Keratinocyte (primary cell): ENCODE results near the gene IGF1R. TPM values are rescaled to one million over a fixed set of nuclear protein-coding genes. Genes with fewer than 3 reads are reported as not detected.
"Not testable (repeated sequence)": the region's sequence is repeated elsewhere in the genome, so short reads cannot be mapped to it uniquely, and the experiment has no call there.

Source experiments
- DNase-seq: peaks from one replicate; pipeline ENCODE4 v3.0.0-alpha.2; 2011; ENCODE audit warnings: low read depth, missing footprints, low spot score
- FAIRE-seq: peaks from 2 replicates; lab custom pipeline; 2011; peaks lifted over from hg19 to GRCh38; lab: Jason Lieb, UNC
- H2AFZ ChIP-seq: 2 replicates; pipeline ENCODE4 v1.6.0; 2012; ENCODE audit warnings: low read length, control low read depth, inconsistent platforms; ENCODE audit not compliant: control insufficient read depth
- H3K27ac ChIP-seq: 2 replicates; pipeline ENCODE4 v1.5.1; 2011; ENCODE audit warnings: low read length; ENCODE audit not compliant: control insufficient read depth, insufficient read depth
- H3K27me3 ChIP-seq: 3 replicates; pipeline ENCODE4 v1.6.0; 2011; ENCODE audit warnings: low read length; ENCODE audit not compliant: control insufficient read depth, insufficient read depth; ENCODE audit errors: extremely low read depth
- H3K36me3 ChIP-seq, 2 experiments: 2 replicates in 1 of 2; 3 replicates in 1 of 2; pipeline ENCODE4 v1.5.1; 2011; ENCODE audit warnings: low read length in 2 of 2, mild to moderate bottlenecking in 1 of 2; ENCODE audit not compliant: control insufficient read depth in 2 of 2, insufficient read depth in 2 of 2; ENCODE audit errors: extremely low read depth in 1 of 2
- H3K4me1 ChIP-seq: 3 replicates; pipeline ENCODE4 v1.5.1; 2011; ENCODE audit warnings: low read length; ENCODE audit not compliant: control insufficient read depth, insufficient read depth; ENCODE audit errors: extremely low read depth
- H3K4me2 ChIP-seq: 3 replicates; pipeline ENCODE4 v1.6.0; 2011; ENCODE audit warnings: low read depth, low read length; ENCODE audit not compliant: control insufficient read depth, insufficient read depth; ENCODE audit errors: extremely low read depth
- H3K4me3 ChIP-seq, 3 experiments: fragments of 200-600 bp in 1 of 3; sonication (generic) in 1 of 3; 2 replicates in 2 of 3; 3 replicates in 1 of 3; pipeline ENCODE4 v1.5.1; 2011 to 2016; ENCODE audit warnings: low read length in 3 of 3, mild to moderate bottlenecking in 3 of 3, control low read depth in 2 of 3, inconsistent platforms in 1 of 3, low read depth in 1 of 3, mixed read lengths in 1 of 3, mixed run types in 1 of 3, moderate library complexity in 1 of 3; ENCODE audit not compliant: control insufficient read depth in 2 of 3, insufficient read depth in 2 of 3; ENCODE audit errors: extremely low read depth in 1 of 3
- H3K79me2 ChIP-seq: 2 replicates; pipeline ENCODE4 v1.6.0; 2012; ENCODE audit warnings: low read length; ENCODE audit not compliant: control insufficient read depth, insufficient read depth
- H3K9ac ChIP-seq: 3 replicates; pipeline ENCODE4 v1.6.0; 2011; ENCODE audit warnings: low read length; ENCODE audit not compliant: control insufficient read depth, insufficient read depth; ENCODE audit errors: extremely low read depth
- H3K9me1 ChIP-seq: 3 replicates; pipeline ENCODE4 v1.6.0; 2011; ENCODE audit warnings: low read length; ENCODE audit not compliant: control insufficient read depth, insufficient read depth; ENCODE audit errors: extremely low read depth
- H3K9me3 ChIP-seq: 2 replicates; pipeline ENCODE4 v1.5.1; 2012; ENCODE audit warnings: low read depth, low read length; ENCODE audit not compliant: control insufficient read depth
- H4K20me1 ChIP-seq: 3 replicates; pipeline ENCODE4 v1.6.0; 2011; ENCODE audit warnings: low read length; ENCODE audit not compliant: control insufficient read depth, insufficient read depth; ENCODE audit errors: extremely low read depth
- CTCF ChIP-seq, 3 experiments: IDR thresholded peaks in 1 of 3; conservative IDR thresholded peaks in 1 of 3; optimal IDR thresholded peaks in 1 of 3; 2 replicates in 2 of 3; 3 replicates in 1 of 3; pipeline versions ENCODE3 to v1.5.1; 2011; ENCODE audit warnings: low read length in 3 of 3, mild to moderate bottlenecking in 3 of 3, moderate library complexity in 2 of 3, control low read depth in 1 of 3, inconsistent platforms in 1 of 3; ENCODE audit not compliant: insufficient read depth in 2 of 3; ENCODE audit errors: extremely low read depth in 1 of 3
- EZH2 ChIP-seq: IDR thresholded peaks from one replicate; pipeline ENCODE4 v1.6.1; 2012; ENCODE audit warnings: inconsistent platforms, mild to moderate bottlenecking, low read length, moderate library complexity
- dilution Hi-C: fragments of 300-500 bp; cut with MboI; formaldehyde crosslinking; loops from one replicate; pipeline ENCODE4 v1.7.0; 2020; ENCODE audit warnings: low sequenced_read_pairs; ENCODE audit not compliant: extremely low pct_ligation_motif_present
- polyA plus RNA-seq, 5 experiments: library from polyadenylated mRNA; depleted of rRNA in 3 of 5; stranded (reverse) in 3 of 5; stranded (forward) in 1 of 5; unstranded in 1 of 5; fragments of >200 nt; gene quantifications; 1 replicate in 1 of 5; 2 replicates in 3 of 5; 3 replicates in 1 of 5; pipeline versions ENCODE4 v1.2.1 to v1.2.3, GENCODE V29; 2011 to 2012; ENCODE audit warnings: missing spikeins in 2 of 5, low read depth in 1 of 5, low replicate concordance in 1 of 5

IGF1R gene
- polyA plus RNA-seq, 1 donor (not counting 4 experiments of a cell fraction or from before 2014, with no cell fraction given): 14.5 TPM

GRCh38 chr15:98964466-98965133, 316.3 kb downstream of the IGF1R start:
- dilution Hi-C loops: no loop called here
- Histone ChIP-seq H3K9me3 (no peaks in the 10 kb centered on the region), H3K4me3 (no peak overlapping the region), H3K27ac (no peak overlapping the region), H3K79me2 (no peaks in the 10 kb centered on the region), H2AFZ (no peak overlapping the region), H3K27me3 (no peaks in the 10 kb centered on the region), H3K4me2 (no peak overlapping the region), H4K20me1 (no peaks in the 10 kb centered on the region), H3K36me3 (peaks cover 20 to 21% of the 10 kb centered on the region in 2 experiments), H3K4me1 (no peaks in the 10 kb centered on the region), H3K9ac (no peak overlapping the region), H3K9me1 (no peaks in the 10 kb centered on the region)
- no peak for FAIRE-seq
- no peak for TF ChIP-seq EZH2
- no peak for TF ChIP-seq CTCF (optimal IDR thresholded peaks at IDR 0.05 in 1 of 3, IDR thresholded peaks at IDR 0.05 in 1 of 3, conservative IDR thresholded peaks at IDR 0.05 in 1 of 3; ENCODE audit: extremely low read depth in 1 of 3, insufficient read depth in 2 of 3, low read length in 3 of 3)
- DNase-seq: no peak

- H3K79me2 ChIP-seq, H4K20me1 ChIP-seq, H3K9ac ChIP-seq, H3K27me3 ChIP-seq, H3K9me3 ChIP-seq, H3K4me3 ChIP-seq, H3K4me1 ChIP-seq, H3K4me2 ChIP-seq, H2AFZ ChIP-seq, DNase-seq, H3K9me1 ChIP-seq, H3K27ac ChIP-seq, FAIRE-seq, dilution Hi-C loops: not testable (repeated sequence)
- H3K36me3 ChIP-seq: peaks cover 20% of the 10 kb centered on the region in 2 experiments
These were observed 316.8 kb downstream of the IGF1R start for GRCh38 chr15:98965134-98965491.

- TF ChIP-seq EZH2 (no peak), CTCF (optimal IDR thresholded peaks at IDR 0.05 in 1 of 3, IDR thresholded peaks at IDR 0.05 in 1 of 3, conservative IDR thresholded peaks at IDR 0.05 in 1 of 3; ENCODE audit: extremely low read depth in 1 of 3, insufficient read depth in 2 of 3, low read length in 3 of 3) (no peak)
- Histone ChIP-seq H3K36me3 (peaks cover 15 to 17% of the 10 kb centered on the region in 2 experiments), H2AFZ (no peak overlapping the region), H3K4me2 (no peak overlapping the region), H3K27me3 (no peaks in the 10 kb centered on the region), H3K4me1 (no peaks in the 10 kb centered on the region), H4K20me1 (no peaks in the 10 kb centered on the region), H3K9me1 (no peaks in the 10 kb centered on the region), H3K4me3 (no peak overlapping the region), H3K9me3 (no peaks in the 10 kb centered on the region), H3K27ac (no peak overlapping the region), H3K9ac (no peak overlapping the region), H3K79me2 (no peaks in the 10 kb centered on the region)
- no peak for FAIRE-seq
- dilution Hi-C loops: no loop called here
- no peak for DNase-seq
These were observed 317.3 kb downstream of the IGF1R start for GRCh38 chr15:98965597-98965996.
